Thoracic aorta (tissue), 2 donors: ENCODE results near the gene ZNG1A. TPM values are rescaled to one million over a fixed set of nuclear protein-coding genes. Genes with fewer than 3 reads are reported as not detected.
"Not testable (repeated sequence)": the region's sequence is repeated elsewhere in the genome, so short reads cannot be mapped to it uniquely, and the experiment has no call there.

Experiments used
- ATAC-seq: fragments of 150-250 bp; one replicate; pipeline ENCODE4 v1.8.0; 2017; ENCODE audit warnings: low read depth; ENCODE audit not compliant: insufficient number of reproducible peaks, low FRiP score
- DNase-seq: peaks from one replicate; pipeline ENCODE4 v3.0.0-alpha.2; 2020; ENCODE audit warnings: low spot score
- H3K27ac ChIP-seq, 2 donors: fragments of 200-600 bp; sonication (generic); 1 replicate in 1 of 2; 2 replicates in 1 of 2; pipeline ENCODE4 v1.5.1; 2016; ENCODE audit warnings: mild to moderate bottlenecking in 2 of 2, moderate library complexity in 2 of 2
- H3K27me3 ChIP-seq: fragments of 200-600 bp; sonication (generic); replicated peaks from 2 replicates; pipeline ENCODE4 v1.6.0; 2016; ENCODE audit warnings: mild to moderate bottlenecking; ENCODE audit not compliant: insufficient read depth
- H3K36me3 ChIP-seq: fragments of 200-600 bp; sonication (generic); one replicate; pipeline ENCODE4 v1.5.1; 2016
- H3K4me1 ChIP-seq, 2 donors: fragments of 200-600 bp; sonication (generic); 1 replicate in 1 of 2; 2 replicates in 1 of 2; pipeline versions ENCODE4 v1.5.1 to v1.6.0; 2016; ENCODE audit warnings: low read depth in 2 of 2, mild to moderate bottlenecking in 1 of 2; ENCODE audit not compliant: control insufficient read depth in 1 of 2
- H3K4me3 ChIP-seq: fragments of 200-600 bp; sonication (generic); 2 replicates; pipeline ENCODE4 v1.5.1; 2016; ENCODE audit warnings: mild to moderate bottlenecking
- H3K9me3 ChIP-seq: fragments of 200-600 bp; sonication (generic); 2 replicates; pipeline ENCODE4 v1.5.1; 2016
- total RNA-seq, 2 donors: library from RNA; depleted of rRNA; stranded (reverse); fragments of >200 nt; gene quantifications; one replicate each; pipeline versions ENCODE4 v1.1.0 to v1.2.3, GENCODE V29; 2016

ZNG1A gene
- total RNA-seq, 2 donors from 2014 or later: 27.2 to 27.3 TPM

- not testable (repeated sequence) for H3K27me3 ChIP-seq, ATAC-seq
Observed at GRCh38 chr9:108742-109495, 69.9 kb downstream of the ZNG1A start.

GRCh38 chr9:105991-106390 is 72.9 kb downstream of the ZNG1A start:
- not testable (repeated sequence) for H3K4me1 ChIP-seq

More at GRCh38 chr9:108742-109495, 69.9 kb downstream of the ZNG1A start:
- not testable (repeated sequence) for H3K36me3 ChIP-seq, H3K4me3 ChIP-seq, H3K9me3 ChIP-seq, H3K27ac ChIP-seq, DNase-seq, H3K4me1 ChIP-seq

GRCh38 chr9:100430-100829 is 78.4 kb downstream of the ZNG1A start:
- H3K9me3 ChIP-seq, H3K27me3 ChIP-seq, ATAC-seq: not testable (repeated sequence)

More at GRCh38 chr9:105991-106390, 72.9 kb downstream of the ZNG1A start:
- H3K27me3 ChIP-seq, DNase-seq, H3K36me3 ChIP-seq, H3K4me3 ChIP-seq, ATAC-seq, H3K9me3 ChIP-seq, H3K27ac ChIP-seq: not testable (repeated sequence)

GRCh38 chr9:99867-100266 is 79.0 kb downstream of the ZNG1A start:
- H3K36me3 ChIP-seq, H3K4me1 ChIP-seq, DNase-seq, H3K4me3 ChIP-seq, H3K9me3 ChIP-seq, ATAC-seq, H3K27me3 ChIP-seq, H3K27ac ChIP-seq: not testable (repeated sequence)

More at GRCh38 chr9:100430-100829, 78.4 kb downstream of the ZNG1A start:
- not testable (repeated sequence) for DNase-seq, H3K27ac ChIP-seq, H3K36me3 ChIP-seq, H3K4me3 ChIP-seq, H3K4me1 ChIP-seq

GRCh38 chr9:98775-99174 is 80.1 kb downstream of the ZNG1A start:
- ATAC-seq, DNase-seq, H3K9me3 ChIP-seq, H3K4me1 ChIP-seq, H3K36me3 ChIP-seq, H3K27me3 ChIP-seq, H3K4me3 ChIP-seq, H3K27ac ChIP-seq: not testable (repeated sequence)

- not testable (repeated sequence) for H3K4me1 ChIP-seq, H3K4me3 ChIP-seq, H3K27ac ChIP-seq, H3K27me3 ChIP-seq, H3K36me3 ChIP-seq, ATAC-seq, DNase-seq, H3K9me3 ChIP-seq
Observed at GRCh38 chr9:94992-95391, 83.9 kb downstream of the ZNG1A start.

GRCh38 chr9:94323-94722 is 84.5 kb downstream of the ZNG1A start:
- H3K4me3 ChIP-seq, H3K36me3 ChIP-seq, H3K4me1 ChIP-seq, H3K27ac ChIP-seq, DNase-seq, ATAC-seq, H3K9me3 ChIP-seq, H3K27me3 ChIP-seq: not testable (repeated sequence)

GRCh38 chr9:93909-94308 is 84.9 kb downstream of the ZNG1A start:
- not testable (repeated sequence) for H3K9me3 ChIP-seq, H3K4me1 ChIP-seq, H3K27ac ChIP-seq, ATAC-seq, H3K4me3 ChIP-seq, H3K36me3 ChIP-seq, H3K27me3 ChIP-seq, DNase-seq

- DNase-seq, H3K4me3 ChIP-seq, H3K27ac ChIP-seq, H3K4me1 ChIP-seq, H3K27me3 ChIP-seq, ATAC-seq, H3K9me3 ChIP-seq, H3K36me3 ChIP-seq: not testable (repeated sequence)
Observed at GRCh38 chr9:90851-91250, 88.0 kb downstream of the ZNG1A start.

- not testable (repeated sequence) for DNase-seq, H3K4me3 ChIP-seq, H3K27ac ChIP-seq, H3K27me3 ChIP-seq, H3K9me3 ChIP-seq, H3K36me3 ChIP-seq, H3K4me1 ChIP-seq
- peak; percentile 47 for ATAC-seq
Observed at GRCh38 chr9:88396-89037, 90.3 kb downstream of the ZNG1A start.

- not testable (repeated sequence) for H3K27ac ChIP-seq, H3K4me1 ChIP-seq, H3K4me3 ChIP-seq, H3K27me3 ChIP-seq, H3K9me3 ChIP-seq, H3K36me3 ChIP-seq, DNase-seq, ATAC-seq
Observed at GRCh38 chr9:87860-88259, 91.0 kb downstream of the ZNG1A start.

GRCh38 chr9:87105-87504 is 91.8 kb downstream of the ZNG1A start:
- H3K27ac ChIP-seq, DNase-seq, H3K27me3 ChIP-seq, H3K36me3 ChIP-seq, H3K9me3 ChIP-seq, ATAC-seq, H3K4me1 ChIP-seq, H3K4me3 ChIP-seq: not testable (repeated sequence)
